Measurements from ENCODE around the gene FGF12. TPM values are rescaled to one million over a fixed set of nuclear protein-coding genes. Genes with fewer than 3 reads are reported as not detected.

Gene FGF12
- polyA plus RNA-seq, 1 of the 3 experiments (the other 2 are of a cell fraction) = 0.30 TPM

DNA sequence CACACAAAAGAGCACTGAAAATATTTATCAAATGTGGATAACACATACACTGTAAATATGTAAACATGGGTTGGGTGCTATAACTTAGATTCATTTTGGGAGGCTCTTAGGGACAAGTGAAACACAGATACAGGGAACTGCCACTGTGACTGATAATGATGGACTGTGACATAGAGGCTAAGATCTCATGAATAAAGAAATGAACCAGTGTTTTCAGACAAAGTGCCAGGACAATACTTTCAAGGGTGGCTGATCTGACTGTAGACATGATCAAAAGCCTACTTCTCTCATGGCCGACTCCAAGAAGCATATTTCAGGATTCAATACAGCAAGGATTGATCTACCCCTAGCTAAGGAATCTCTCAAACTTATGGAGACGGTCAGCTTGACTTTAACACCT, 353.8 kb downstream of the FGF12 start:
- WGBS (ENCODE audit: low lambda C conversion rate) = 8% methylated on average over 2 of the region's 2 CpGs
- no peaks in the 10 kb centered on the region; the same call in 1 of the 2 replicates for H3K27me3 ChIP-seq (ENCODE audit: insufficient read depth)
- H3K4me1 ChIP-seq (ENCODE audit: control insufficient read depth in 1 of 2, insufficient read depth in 2 of 2, low read depth in 1 of 2, low read length in 1 of 2) = peaks cover 0 to 4% of the 10 kb centered on the region in 2 experiments; a peak in 1 of 4 replicates
- no peak overlapping the region for H3K9ac ChIP-seq
- H3K79me2 ChIP-seq (ENCODE audit: insufficient read depth) = no peaks in the 10 kb centered on the region
- H3K36me3 ChIP-seq (replicated peaks in 1 of 2; ENCODE audit: control insufficient read depth in 1 of 2, insufficient read depth in 2 of 2, low read length in 1 of 2) = no peaks in the 10 kb centered on the region
- CTCF ChIA-PET = no interaction called here
- H3K27ac ChIP-seq (ENCODE audit: low read depth in 2 of 2, low read length in 1 of 2) = no peak overlapping the region
- H3K9me2 ChIP-seq = no peaks in the 10 kb centered on the region
- no peaks in the 10 kb centered on the region for H3F3A ChIP-seq (replicated peaks; ENCODE audit: insufficient read depth)
- POLR2A ChIA-PET = no interaction called here
- no peaks in the 10 kb centered on the region for H3K9me3 ChIP-seq
- no peaks in the 10 kb centered on the region for H4K20me1 ChIP-seq (ENCODE audit: insufficient read depth)
- H3K4me2 ChIP-seq = no peak overlapping the region
- no peak overlapping the region for H3K4me3 ChIP-seq (ENCODE audit: low read depth in 2 of 2, low read length in 1 of 2)
- no peak for DNase-seq
- TF ChIP-seq JUND (IDR thresholded peaks at IDR 0.05) (no peak), TCF12 (IDR thresholded peaks at IDR 0.05) (no peak), RFX5 (IDR thresholded peaks at IDR 0.05; ENCODE audit: low read length) (no peak)
- TF ChIP-seq, protein P1, sequence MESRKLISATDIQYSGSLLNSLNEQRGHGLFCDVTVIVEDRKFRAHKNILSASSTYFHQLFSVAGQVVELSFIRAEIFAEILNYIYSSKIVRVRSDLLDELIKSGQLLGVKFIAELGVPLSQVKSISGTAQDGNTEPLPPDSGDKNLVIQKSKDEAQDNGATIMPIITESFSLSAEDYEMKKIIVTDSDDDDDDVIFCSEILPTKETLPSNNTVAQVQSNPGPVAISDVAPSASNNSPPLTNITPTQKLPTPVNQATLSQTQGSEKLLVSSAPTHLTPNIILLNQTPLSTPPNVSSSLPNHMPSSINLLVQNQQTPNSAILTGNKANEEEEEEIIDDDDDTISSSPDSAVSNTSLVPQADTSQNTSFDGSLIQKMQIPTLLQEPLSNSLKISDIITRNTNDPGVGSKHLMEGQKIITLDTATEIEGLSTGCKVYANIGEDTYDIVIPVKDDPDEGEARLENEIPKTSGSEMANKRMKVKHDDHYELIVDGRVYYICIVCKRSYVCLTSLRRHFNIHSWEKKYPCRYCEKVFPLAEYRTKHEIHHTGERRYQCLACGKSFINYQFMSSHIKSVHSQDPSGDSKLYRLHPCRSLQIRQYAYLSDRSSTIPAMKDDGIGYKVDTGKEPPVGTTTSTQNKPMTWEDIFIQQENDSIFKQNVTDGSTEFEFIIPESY (IDR thresholded peaks at IDR 0.05; ENCODE audit: borderline replicate concordance, low read depth) = no peak
- TF ChIP-seq, protein P2, sequence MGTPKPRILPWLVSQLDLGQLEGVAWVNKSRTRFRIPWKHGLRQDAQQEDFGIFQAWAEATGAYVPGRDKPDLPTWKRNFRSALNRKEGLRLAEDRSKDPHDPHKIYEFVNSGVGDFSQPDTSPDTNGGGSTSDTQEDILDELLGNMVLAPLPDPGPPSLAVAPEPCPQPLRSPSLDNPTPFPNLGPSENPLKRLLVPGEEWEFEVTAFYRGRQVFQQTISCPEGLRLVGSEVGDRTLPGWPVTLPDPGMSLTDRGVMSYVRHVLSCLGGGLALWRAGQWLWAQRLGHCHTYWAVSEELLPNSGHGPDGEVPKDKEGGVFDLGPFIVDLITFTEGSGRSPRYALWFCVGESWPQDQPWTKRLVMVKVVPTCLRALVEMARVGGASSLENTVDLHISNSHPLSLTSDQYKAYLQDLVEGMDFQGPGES (IDR thresholded peaks at IDR 0.05; ENCODE audit: low read depth, low read length) = no peak
- H2AFZ ChIP-seq (ENCODE audit: low read depth) = no peak overlapping the region

DNA sequence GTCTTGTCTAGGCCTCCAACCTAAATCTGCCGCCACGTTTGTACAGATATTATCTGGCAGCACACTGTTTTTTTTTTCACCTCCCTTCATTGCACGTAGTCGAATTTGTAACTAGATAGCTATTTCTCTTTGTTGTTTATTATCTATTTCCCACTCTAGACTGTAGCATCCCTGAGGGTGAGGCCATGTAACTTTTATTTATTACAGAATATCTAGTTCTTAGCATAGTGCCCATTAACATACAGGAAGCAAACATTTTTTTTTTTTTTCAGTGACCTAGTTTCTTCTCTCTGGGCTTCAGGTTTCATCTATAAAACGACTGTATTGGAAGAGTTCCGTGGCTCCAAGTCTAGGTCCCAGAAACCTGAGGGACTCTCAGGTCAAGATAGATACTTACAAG, 354.3 kb downstream of the FGF12 start:
- CTCF ChIA-PET = interaction anchor here (1.3 to 1.4 kb wide), 2 partner anchors 13 to 71 kb away, joined by 4 to 5 read pairs; no protein-coding TSS in a partner anchor
- H3K27me3 ChIP-seq (ENCODE audit: insufficient read depth) = no peaks in the 10 kb centered on the region; the same call in 1 of the 2 replicates
- no peaks in the 10 kb centered on the region for H3K9me2 ChIP-seq
- H3K36me3 ChIP-seq (replicated peaks in 1 of 2; ENCODE audit: control insufficient read depth in 1 of 2, insufficient read depth in 2 of 2, low read length in 1 of 2) = no peaks in the 10 kb centered on the region
- no peaks in the 10 kb centered on the region for H3K9me3 ChIP-seq
- POLR2A ChIA-PET = no interaction called here
- H3F3A ChIP-seq (replicated peaks; ENCODE audit: insufficient read depth) = no peaks in the 10 kb centered on the region
- H2AFZ ChIP-seq (ENCODE audit: low read depth) = no peak overlapping the region
- H4K20me1 ChIP-seq (ENCODE audit: insufficient read depth) = no peaks in the 10 kb centered on the region
- no peak overlapping the region for H3K4me2 ChIP-seq
- H3K27ac ChIP-seq (ENCODE audit: low read depth in 2 of 2, low read length in 1 of 2) = no peak overlapping the region
- no peak for TF ChIP-seq FOXJ3 (CRISPR knock-in tag; IDR thresholded peaks at IDR 0.05)
- TF ChIP-seq MXI1 (IDR thresholded peaks at IDR 0.05; ENCODE audit: low read depth, low read length) = no peak
- TF ChIP-seq, protein P3, sequence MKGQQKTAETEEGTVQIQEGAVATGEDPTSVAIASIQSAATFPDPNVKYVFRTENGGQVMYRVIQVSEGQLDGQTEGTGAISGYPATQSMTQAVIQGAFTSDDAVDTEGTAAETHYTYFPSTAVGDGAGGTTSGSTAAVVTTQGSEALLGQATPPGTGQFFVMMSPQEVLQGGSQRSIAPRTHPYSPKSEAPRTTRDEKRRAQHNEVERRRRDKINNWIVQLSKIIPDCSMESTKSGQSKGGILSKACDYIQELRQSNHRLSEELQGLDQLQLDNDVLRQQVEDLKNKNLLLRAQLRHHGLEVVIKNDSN (IDR thresholded peaks at IDR 0.05; ENCODE audit: borderline replicate concordance, low read depth) = no peak
- TF ChIP-seq, protein P1 (IDR thresholded peaks at IDR 0.05; ENCODE audit: borderline replicate concordance, low read depth) = no peak
- TF ChIP-seq YY1 (IDR thresholded peaks at IDR 0.05; ENCODE audit: low read depth) = no peak
- TF ChIP-seq, protein P4, sequence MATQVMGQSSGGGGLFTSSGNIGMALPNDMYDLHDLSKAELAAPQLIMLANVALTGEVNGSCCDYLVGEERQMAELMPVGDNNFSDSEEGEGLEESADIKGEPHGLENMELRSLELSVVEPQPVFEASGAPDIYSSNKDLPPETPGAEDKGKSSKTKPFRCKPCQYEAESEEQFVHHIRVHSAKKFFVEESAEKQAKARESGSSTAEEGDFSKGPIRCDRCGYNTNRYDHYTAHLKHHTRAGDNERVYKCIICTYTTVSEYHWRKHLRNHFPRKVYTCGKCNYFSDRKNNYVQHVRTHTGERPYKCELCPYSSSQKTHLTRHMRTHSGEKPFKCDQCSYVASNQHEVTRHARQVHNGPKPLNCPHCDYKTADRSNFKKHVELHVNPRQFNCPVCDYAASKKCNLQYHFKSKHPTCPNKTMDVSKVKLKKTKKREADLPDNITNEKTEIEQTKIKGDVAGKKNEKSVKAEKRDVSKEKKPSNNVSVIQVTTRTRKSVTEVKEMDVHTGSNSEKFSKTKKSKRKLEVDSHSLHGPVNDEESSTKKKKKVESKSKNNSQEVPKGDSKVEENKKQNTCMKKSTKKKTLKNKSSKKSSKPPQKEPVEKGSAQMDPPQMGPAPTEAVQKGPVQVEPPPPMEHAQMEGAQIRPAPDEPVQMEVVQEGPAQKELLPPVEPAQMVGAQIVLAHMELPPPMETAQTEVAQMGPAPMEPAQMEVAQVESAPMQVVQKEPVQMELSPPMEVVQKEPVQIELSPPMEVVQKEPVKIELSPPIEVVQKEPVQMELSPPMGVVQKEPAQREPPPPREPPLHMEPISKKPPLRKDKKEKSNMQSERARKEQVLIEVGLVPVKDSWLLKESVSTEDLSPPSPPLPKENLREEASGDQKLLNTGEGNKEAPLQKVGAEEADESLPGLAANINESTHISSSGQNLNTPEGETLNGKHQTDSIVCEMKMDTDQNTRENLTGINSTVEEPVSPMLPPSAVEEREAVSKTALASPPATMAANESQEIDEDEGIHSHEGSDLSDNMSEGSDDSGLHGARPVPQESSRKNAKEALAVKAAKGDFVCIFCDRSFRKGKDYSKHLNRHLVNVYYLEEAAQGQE (IDR thresholded peaks at IDR 0.05; ENCODE audit: low read depth, low read length) = no peak
- no peak for TF ChIP-seq EP300 (IDR thresholded peaks at IDR 0.05; ENCODE audit: borderline replicate concordance in 1 of 2, low read depth in 1 of 2, low read length in 1 of 2)
- TF ChIP-seq POLR2AphosphoS5 (IDR thresholded peaks at IDR 0.05; ENCODE audit: low read depth, low read length) = no peak
- TF ChIP-seq, protein P5, sequence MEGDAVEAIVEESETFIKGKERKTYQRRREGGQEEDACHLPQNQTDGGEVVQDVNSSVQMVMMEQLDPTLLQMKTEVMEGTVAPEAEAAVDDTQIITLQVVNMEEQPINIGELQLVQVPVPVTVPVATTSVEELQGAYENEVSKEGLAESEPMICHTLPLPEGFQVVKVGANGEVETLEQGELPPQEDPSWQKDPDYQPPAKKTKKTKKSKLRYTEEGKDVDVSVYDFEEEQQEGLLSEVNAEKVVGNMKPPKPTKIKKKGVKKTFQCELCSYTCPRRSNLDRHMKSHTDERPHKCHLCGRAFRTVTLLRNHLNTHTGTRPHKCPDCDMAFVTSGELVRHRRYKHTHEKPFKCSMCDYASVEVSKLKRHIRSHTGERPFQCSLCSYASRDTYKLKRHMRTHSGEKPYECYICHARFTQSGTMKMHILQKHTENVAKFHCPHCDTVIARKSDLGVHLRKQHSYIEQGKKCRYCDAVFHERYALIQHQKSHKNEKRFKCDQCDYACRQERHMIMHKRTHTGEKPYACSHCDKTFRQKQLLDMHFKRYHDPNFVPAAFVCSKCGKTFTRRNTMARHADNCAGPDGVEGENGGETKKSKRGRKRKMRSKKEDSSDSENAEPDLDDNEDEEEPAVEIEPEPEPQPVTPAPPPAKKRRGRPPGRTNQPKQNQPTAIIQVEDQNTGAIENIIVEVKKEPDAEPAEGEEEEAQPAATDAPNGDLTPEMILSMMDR (IDR thresholded peaks at IDR 0.05) = no peak
- TF ChIP-seq JUND (IDR thresholded peaks at IDR 0.05) = no peak
- TF ChIP-seq TAF1 (IDR thresholded peaks at IDR 0.05; ENCODE audit: borderline replicate concordance, low read depth, low read length) = no peak
- H3K4me1 ChIP-seq (ENCODE audit: control insufficient read depth in 1 of 2, insufficient read depth in 2 of 2, low read depth in 1 of 2, low read length in 1 of 2) = peaks cover 0 to 4% of the 10 kb centered on the region in 2 experiments; a peak in 1 of 4 replicates
- H3K4me3 ChIP-seq (ENCODE audit: low read depth in 2 of 2, low read length in 1 of 2) = no peak overlapping the region
- no peak for DNase-seq
- WGBS (ENCODE audit: low lambda C conversion rate) = 4% methylated on average over 6 of the region's 6 CpGs
- no peaks in the 10 kb centered on the region for H3K79me2 ChIP-seq (ENCODE audit: insufficient read depth)
- no peak overlapping the region for H3K9ac ChIP-seq
